ENCODE data around the gene FAM168B.

The FAM168B gene

DNA sequence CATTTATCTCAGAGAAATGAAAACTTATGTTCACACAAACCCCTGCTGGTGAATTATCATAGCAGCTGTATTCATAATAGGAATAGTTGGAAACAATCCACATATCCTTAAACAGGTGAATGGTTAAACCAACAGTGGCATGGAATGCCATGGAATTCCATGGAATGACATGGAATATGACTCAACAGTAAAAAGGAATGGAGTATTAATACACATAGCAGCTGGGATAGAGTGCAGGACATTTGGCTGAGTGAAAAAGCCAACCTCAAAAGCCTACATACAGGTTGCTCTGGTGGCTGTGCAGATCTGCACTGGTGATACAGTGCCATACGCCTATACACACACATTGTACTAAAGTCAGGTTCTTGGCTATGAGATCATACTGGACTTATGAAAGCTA is 69.5 kb downstream of the FAM168B start:
- no peak overlapping the region for H3K27ac ChIP-seq (ENCODE audit: low read depth, low read length)
- no peaks in the 10 kb centered on the region for H3K4me1 ChIP-seq (ENCODE audit: insufficient read depth, low read length)
- H3K4me3 ChIP-seq (ENCODE audit: low read depth in 1 of 2, low read length in 2 of 2) = no peak overlapping the region
- H3K9ac ChIP-seq (ENCODE audit: low read length) = no peak overlapping the region
- no peaks in the 10 kb centered on the region for H3K36me3 ChIP-seq (ENCODE audit: insufficient read depth, low read length)
- H3K27me3 ChIP-seq (ENCODE audit: control insufficient read depth in 1 of 2, insufficient read depth in 2 of 2, low read length in 2 of 2) = no peaks in the 10 kb centered on the region
- H3K9me3 ChIP-seq (ENCODE audit: low read length) = no peaks in the 10 kb centered on the region

DNA sequence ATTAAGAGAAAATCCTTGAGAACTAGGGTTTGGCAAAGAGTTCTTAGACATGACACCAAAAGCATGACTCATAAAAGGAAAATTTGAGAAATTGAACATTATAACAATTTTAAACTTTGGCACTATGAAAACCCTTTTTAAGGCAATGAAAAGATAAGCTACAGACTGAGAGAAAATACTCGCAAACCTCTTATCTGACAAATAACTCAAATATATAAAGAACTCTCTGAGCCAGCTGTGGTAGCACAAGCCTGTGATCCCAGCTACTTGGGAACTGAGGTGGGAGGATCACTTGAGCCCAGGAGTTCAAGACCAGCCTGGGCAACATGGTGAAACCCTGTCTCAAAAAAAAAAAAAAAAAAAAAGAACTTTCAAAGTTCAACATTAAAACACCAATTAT is 70.5 kb downstream of the FAM168B start:
- Histone ChIP-seq H3K36me3 (ENCODE audit: insufficient read depth, low read length) (no peaks in the 10 kb centered on the region), H3K9me3 (ENCODE audit: low read length) (no peaks in the 10 kb centered on the region), H3K4me1 (ENCODE audit: insufficient read depth, low read length) (no peaks in the 10 kb centered on the region), H3K27ac (ENCODE audit: low read depth, low read length) (no peak overlapping the region), H3K27me3 (ENCODE audit: control insufficient read depth in 1 of 2, insufficient read depth in 2 of 2, low read length in 2 of 2) (no peaks in the 10 kb centered on the region), H3K4me3 (ENCODE audit: low read depth in 1 of 2, low read length in 2 of 2) (no peak overlapping the region), H3K9ac (ENCODE audit: low read length) (no peak overlapping the region)

GRCh38 chr2:131016826-131017741 is 76.2 kb downstream of the FAM168B start:
- no peaks in the 10 kb centered on the region for H3K36me3 ChIP-seq (ENCODE audit: insufficient read depth, low read length)
- H3K9ac ChIP-seq (ENCODE audit: low read length) = no peak overlapping the region
- no peaks in the 10 kb centered on the region for H3K27me3 ChIP-seq (ENCODE audit: control insufficient read depth in 1 of 2, insufficient read depth in 2 of 2, low read length in 2 of 2)
- no peaks in the 10 kb centered on the region for H3K9me3 ChIP-seq (ENCODE audit: low read length)
- no peak overlapping the region for H3K4me3 ChIP-seq (ENCODE audit: low read depth in 1 of 2, low read length in 2 of 2)
- H3K27ac ChIP-seq (ENCODE audit: low read depth, low read length) = no peak overlapping the region
- no peaks in the 10 kb centered on the region for H3K4me1 ChIP-seq (ENCODE audit: insufficient read depth, low read length)

GRCh38 chr2:131015764-131016163 is 77.5 kb downstream of the FAM168B start:
- Histone ChIP-seq H3K27me3 (ENCODE audit: control insufficient read depth in 1 of 2, insufficient read depth in 2 of 2, low read length in 2 of 2) (no peaks in the 10 kb centered on the region), H3K27ac (ENCODE audit: low read depth, low read length) (no peak overlapping the region), H3K4me3 (ENCODE audit: low read depth in 1 of 2, low read length in 2 of 2) (no peak overlapping the region), H3K9ac (ENCODE audit: low read length) (no peak overlapping the region), H3K9me3 (ENCODE audit: low read length) (no peaks in the 10 kb centered on the region), H3K4me1 (ENCODE audit: insufficient read depth, low read length) (no peaks in the 10 kb centered on the region), H3K36me3 (ENCODE audit: insufficient read depth, low read length) (no peaks in the 10 kb centered on the region)

- Histone ChIP-seq H3K27me3 (ENCODE audit: control insufficient read depth in 1 of 2, insufficient read depth in 2 of 2, low read length in 2 of 2) (no peaks in the 10 kb centered on the region), H3K4me1 (ENCODE audit: insufficient read depth, low read length) (no peaks in the 10 kb centered on the region), H3K9me3 (ENCODE audit: low read length) (no peaks in the 10 kb centered on the region), H3K9ac (ENCODE audit: low read length) (no peak overlapping the region), H3K27ac (ENCODE audit: low read depth, low read length) (no peak overlapping the region), H3K4me3 (ENCODE audit: low read depth in 1 of 2, low read length in 2 of 2) (no peak overlapping the region), H3K36me3 (ENCODE audit: insufficient read depth, low read length) (no peaks in the 10 kb centered on the region)
These were observed 79.1 kb downstream of the FAM168B start for GRCh38 chr2:131014141-131014540.

GRCh38 chr2:131011486-131011885 is 81.8 kb downstream of the FAM168B start:
- Histone ChIP-seq H3K4me3 (ENCODE audit: low read depth in 1 of 2, low read length in 2 of 2) (no peak overlapping the region), H3K27me3 (ENCODE audit: control insufficient read depth in 1 of 2, insufficient read depth in 2 of 2, low read length in 2 of 2) (no peaks in the 10 kb centered on the region), H3K4me1 (ENCODE audit: insufficient read depth, low read length) (no peaks in the 10 kb centered on the region), H3K27ac (ENCODE audit: low read depth, low read length) (no peak overlapping the region), H3K9me3 (ENCODE audit: low read length) (no peaks in the 10 kb centered on the region), H3K9ac (ENCODE audit: low read length) (no peak overlapping the region), H3K36me3 (ENCODE audit: insufficient read depth, low read length) (no peaks in the 10 kb centered on the region)

DNA sequence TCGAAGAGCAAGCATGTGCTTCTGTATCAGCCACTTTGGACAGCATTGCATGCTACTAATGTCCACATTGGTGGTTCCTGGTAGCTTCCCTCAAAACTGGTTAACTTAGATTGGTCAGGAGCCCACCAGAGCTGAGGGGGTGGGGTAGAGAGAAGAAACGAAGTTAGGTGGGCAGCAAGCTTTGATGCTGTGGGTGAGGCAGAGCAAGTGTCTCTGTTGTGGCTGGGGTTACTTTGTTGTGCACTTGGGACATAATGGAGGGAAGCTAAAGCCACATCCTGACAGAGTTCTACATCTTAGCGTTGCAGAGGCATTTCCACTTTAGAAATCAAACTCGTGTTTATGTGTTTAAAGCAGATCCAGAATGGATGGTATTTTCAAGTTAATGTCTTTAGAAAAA is 82.7 kb downstream of the FAM168B start:
- Histone ChIP-seq H3K27ac (ENCODE audit: low read depth, low read length) (no peak overlapping the region), H3K9ac (ENCODE audit: low read length) (no peak overlapping the region), H3K4me3 (ENCODE audit: low read depth in 1 of 2, low read length in 2 of 2) (no peak overlapping the region), H3K4me1 (ENCODE audit: insufficient read depth, low read length) (no peaks in the 10 kb centered on the region), H3K36me3 (ENCODE audit: insufficient read depth, low read length) (no peaks in the 10 kb centered on the region), H3K9me3 (ENCODE audit: low read length) (no peaks in the 10 kb centered on the region), H3K27me3 (ENCODE audit: control insufficient read depth in 1 of 2, insufficient read depth in 2 of 2, low read length in 2 of 2) (no peaks in the 10 kb centered on the region)

DNA sequence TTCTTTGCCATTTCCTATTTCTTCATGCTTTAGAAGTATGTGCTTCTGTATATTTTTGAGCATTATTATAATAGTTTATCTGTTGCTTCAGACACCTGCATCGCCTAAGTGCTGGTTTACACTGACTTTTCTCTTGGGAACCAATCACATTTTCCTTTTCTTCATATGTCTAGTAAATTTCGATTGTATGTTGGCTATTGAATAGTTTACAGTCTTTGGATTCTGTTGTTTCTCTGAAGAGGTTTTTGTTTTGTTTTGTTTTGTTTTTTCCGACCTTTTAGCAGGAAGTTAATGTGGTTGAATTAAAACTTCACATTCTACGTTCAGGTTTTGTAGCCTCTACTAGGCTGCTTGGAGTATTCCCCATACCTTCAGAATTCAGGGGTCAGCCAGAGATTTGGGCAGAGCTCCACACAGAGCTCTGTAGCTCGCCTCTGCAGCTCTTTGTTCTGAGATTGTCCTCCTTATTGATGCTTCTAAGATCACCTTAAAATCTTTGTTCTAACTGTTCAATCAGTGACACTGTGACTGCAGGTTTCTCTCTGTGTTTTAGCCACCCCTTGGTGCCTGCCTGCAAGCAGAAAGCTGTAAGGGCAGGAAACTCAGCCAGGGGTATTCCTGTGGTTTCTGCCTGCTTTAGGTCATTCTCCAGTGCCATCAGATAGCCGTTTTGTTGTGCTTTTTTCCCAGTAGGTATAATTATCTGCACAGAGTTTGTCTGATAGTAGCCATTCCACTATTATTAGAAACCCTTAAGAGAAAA is 83.4 kb downstream of the FAM168B start:
- Histone ChIP-seq H3K9me3 (ENCODE audit: low read length) (no peaks in the 10 kb centered on the region), H3K27me3 (ENCODE audit: control insufficient read depth in 1 of 2, insufficient read depth in 2 of 2, low read length in 2 of 2) (no peaks in the 10 kb centered on the region), H3K27ac (ENCODE audit: low read depth, low read length) (no peak overlapping the region), H3K36me3 (ENCODE audit: insufficient read depth, low read length) (no peaks in the 10 kb centered on the region), H3K9ac (ENCODE audit: low read length) (no peak overlapping the region), H3K4me3 (ENCODE audit: low read depth in 1 of 2, low read length in 2 of 2) (no peak overlapping the region), H3K4me1 (ENCODE audit: insufficient read depth, low read length) (no peaks in the 10 kb centered on the region)

DNA sequence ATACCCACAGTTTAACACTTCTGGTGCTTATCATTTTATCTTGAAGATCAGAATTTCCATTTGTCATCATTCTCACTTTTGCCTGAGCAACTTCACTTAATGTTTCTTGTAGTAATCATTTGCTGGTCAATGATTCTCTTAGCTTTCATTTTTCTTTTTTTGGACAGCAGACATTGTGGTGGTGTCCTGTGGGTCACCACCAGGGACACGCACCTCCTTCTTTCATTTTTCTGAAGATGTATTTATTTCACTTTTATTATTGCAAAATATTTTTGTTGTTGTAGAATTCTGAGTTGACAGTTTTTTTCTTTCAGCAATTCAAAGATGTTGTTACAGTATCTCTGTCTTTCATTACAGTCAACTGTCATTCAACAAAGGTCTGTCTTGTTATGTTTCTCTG is 84.3 kb downstream of the FAM168B start:
- no peaks in the 10 kb centered on the region for H3K36me3 ChIP-seq (ENCODE audit: insufficient read depth, low read length)
- no peaks in the 10 kb centered on the region for H3K4me1 ChIP-seq (ENCODE audit: insufficient read depth, low read length)
- H3K27ac ChIP-seq (ENCODE audit: low read depth, low read length) = no peak overlapping the region
- no peak overlapping the region for H3K9ac ChIP-seq (ENCODE audit: low read length)
- H3K9me3 ChIP-seq (ENCODE audit: low read length) = no peaks in the 10 kb centered on the region
- H3K4me3 ChIP-seq (ENCODE audit: low read depth in 1 of 2, low read length in 2 of 2) = no peak overlapping the region
- H3K27me3 ChIP-seq (ENCODE audit: control insufficient read depth in 1 of 2, insufficient read depth in 2 of 2, low read length in 2 of 2) = no peaks in the 10 kb centered on the region

DNA sequence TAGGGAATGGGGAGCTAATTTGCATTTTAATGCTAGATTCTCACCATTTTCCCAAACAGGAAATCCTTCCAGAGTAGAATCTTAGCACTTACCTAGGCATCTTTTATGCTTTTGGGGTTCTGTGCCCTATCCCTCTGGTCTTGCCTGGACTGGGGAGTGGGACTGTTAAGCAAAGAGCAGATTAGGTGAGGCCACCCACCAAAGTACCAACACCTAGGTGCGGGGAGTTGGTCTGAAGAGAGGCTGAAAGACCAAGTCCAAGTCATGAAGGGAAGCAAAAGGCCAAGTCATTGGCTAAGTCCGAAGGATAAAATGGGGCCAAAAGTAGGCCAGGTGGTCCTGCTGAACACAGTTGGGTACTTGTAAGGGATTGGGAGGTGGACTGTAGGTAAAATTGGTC is 86.7 kb downstream of the FAM168B start:
- no peaks in the 10 kb centered on the region for H3K27me3 ChIP-seq (ENCODE audit: control insufficient read depth in 1 of 2, insufficient read depth in 2 of 2, low read length in 2 of 2)
- H3K36me3 ChIP-seq (ENCODE audit: insufficient read depth, low read length) = no peaks in the 10 kb centered on the region
- no peaks in the 10 kb centered on the region for H3K9me3 ChIP-seq (ENCODE audit: low read length)
- no peak overlapping the region for H3K27ac ChIP-seq (ENCODE audit: low read depth, low read length)
- H3K9ac ChIP-seq (ENCODE audit: low read length) = no peak overlapping the region
- H3K4me1 ChIP-seq (ENCODE audit: insufficient read depth, low read length) = no peaks in the 10 kb centered on the region
- no peak overlapping the region for H3K4me3 ChIP-seq (ENCODE audit: low read depth in 1 of 2, low read length in 2 of 2)

DNA sequence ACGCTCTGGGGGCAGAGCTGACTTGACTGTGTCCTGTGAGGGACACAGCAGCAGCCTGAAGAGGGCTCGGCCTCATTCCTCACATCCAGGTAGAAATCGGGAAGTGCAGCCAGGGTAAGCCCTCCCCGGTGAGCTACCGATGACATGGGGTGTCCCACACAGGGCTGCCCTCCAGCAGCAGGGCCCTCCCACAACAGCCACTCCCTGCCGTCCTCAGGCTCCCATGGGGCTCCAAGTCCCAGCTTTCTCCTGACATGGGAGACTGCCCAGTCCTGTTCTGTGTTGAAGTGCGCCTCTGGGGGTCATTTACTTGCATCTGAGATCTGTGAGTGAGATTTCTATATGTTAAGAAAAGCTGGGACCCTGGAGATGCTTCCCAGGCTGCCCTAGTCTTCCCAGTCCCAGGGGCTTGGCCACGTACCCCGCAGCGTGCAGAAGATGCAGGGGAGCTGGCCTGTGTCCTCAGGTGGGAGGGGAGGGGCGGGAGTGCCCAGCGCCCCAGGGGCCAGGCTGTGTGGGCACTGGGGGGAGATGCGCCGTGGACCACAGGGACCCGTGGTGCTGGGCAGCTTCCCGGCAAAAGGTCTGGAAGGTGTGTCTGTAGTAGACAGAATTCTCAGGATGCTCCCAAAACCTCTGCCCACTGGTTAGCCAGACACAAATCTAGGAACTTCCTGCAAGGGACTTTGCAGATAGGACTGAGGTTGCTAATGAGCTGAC is 87.9 kb downstream of the FAM168B start:
- Histone ChIP-seq H3K27me3 (ENCODE audit: control insufficient read depth in 1 of 2, insufficient read depth in 2 of 2, low read length in 2 of 2) (no peaks in the 10 kb centered on the region), H3K9ac (ENCODE audit: low read length) (no peak overlapping the region), H3K4me1 (ENCODE audit: insufficient read depth, low read length) (no peaks in the 10 kb centered on the region), H3K36me3 (ENCODE audit: insufficient read depth, low read length) (no peaks in the 10 kb centered on the region), H3K27ac (ENCODE audit: low read depth, low read length) (no peak overlapping the region), H3K9me3 (ENCODE audit: low read length) (no peaks in the 10 kb centered on the region), H3K4me3 (ENCODE audit: low read depth in 1 of 2, low read length in 2 of 2) (no peak overlapping the region)
